NCI-H2107 treated with DMSO at 0.1 percent for 48 hours (cell line): ENCODE results near the gene LPP.

Experiments used
- DNase-seq: peaks from one replicate; lab custom pipeline; 2025; ENCODE audit not compliant: unreplicated experiment; lab: John Stamatoyannopoulos, UW

The LPP gene

GRCh38 chr3:188391592-188391991 is 237.6 kb downstream of the LPP start:
- no peak for DNase-seq

GRCh38 chr3:188392076-188392475 is 238.1 kb downstream of the LPP start:
- DNase-seq: no peak

GRCh38 chr3:188394623-188395022 is 240.7 kb downstream of the LPP start:
- DNase-seq: no peak

GRCh38 chr3:188396251-188396650 is 242.3 kb downstream of the LPP start:
- DNase-seq: no peak

- DNase-seq: no peak
Measured at GRCh38 chr3:188396900-188397299, 242.9 kb downstream of the LPP start.

- DNase-seq: no peak
Measured at GRCh38 chr3:188397766-188398705, 244.1 kb downstream of the LPP start.

GRCh38 chr3:188400494-188401243 is 246.7 kb downstream of the LPP start:
- no peak for DNase-seq

- DNase-seq: no peak
Measured at GRCh38 chr3:188401244-188401993, 247.5 kb downstream of the LPP start.

- DNase-seq: no peak
Measured at GRCh38 chr3:188402229-188402628, 248.3 kb downstream of the LPP start.

GRCh38 chr3:188403404-188403803 is 249.4 kb downstream of the LPP start:
- no peak for DNase-seq

GRCh38 chr3:188404124-188404523 is 250.2 kb downstream of the LPP start:
- DNase-seq: no peak

- no peak for DNase-seq
Measured at GRCh38 chr3:188404701-188405100, 250.7 kb downstream of the LPP start.

GRCh38 chr3:188407158-188407880 is 253.4 kb downstream of the LPP start:
- DNase-seq: no peak

- no peak for DNase-seq
Measured at GRCh38 chr3:188408831-188409230, 254.9 kb downstream of the LPP start.

- DNase-seq: no peak
Measured at GRCh38 chr3:188411750-188412149, 257.8 kb downstream of the LPP start.

GRCh38 chr3:188415196-188415595 is 261.2 kb downstream of the LPP start:
- DNase-seq: no peak

- no peak for DNase-seq
Measured at GRCh38 chr3:188416041-188416440, 262.1 kb downstream of the LPP start.

GRCh38 chr3:188417271-188417696 is 263.3 kb downstream of the LPP start:
- no peak for DNase-seq

GRCh38 chr3:188417766-188418165 is 263.8 kb downstream of the LPP start:
- no peak for DNase-seq

- DNase-seq: no peak
Measured at GRCh38 chr3:188421151-188421821, 267.3 kb downstream of the LPP start.
